ENCODE results near the gene C16orf74.

GRCh38 chr16:85757341-85757822 is 6.5 kb upstream of the C16orf74 start:
- TF ChIP-seq CTCF (IDR thresholded peaks at IDR 0.05) (no peak), EP300 (IDR thresholded peaks at IDR 0.05; ENCODE audit: low read depth) (no peak)

All from transverse colon (tissue), 3 donors.